Stimulated activated CD8-positive, alpha-beta memory T cell treated with anti-CD3 and anti-CD28 coated beads, Interleukin-2, amount 100 ng/mL, for 1 hour (primary cell): ENCODE data around the gene RNF13.
A peak's percentile ranks its signal among the peaks of the same experiment; 100 is the strongest.
"Not testable (repeated sequence)": the region's sequence is repeated elsewhere in the genome, so short reads cannot be mapped to it uniquely, and the experiment has no call there.

Experiments used
- DNase-seq, 2 donors: peaks; one replicate each; pipeline ENCODE4 v3.0.0-alpha.2; 2020; ENCODE audit warnings: low read depth in 2 of 2

The RNF13 gene

GRCh38 chr3:149898771-149899170 lies 85.8 kb downstream of the RNF13 start:
- no peak for DNase-seq

- DNase-seq, result no peak
These were observed 87.3 kb downstream of the RNF13 start for GRCh38 chr3:149900322-149900721.

GRCh38 chr3:149901770-149902169 lies 88.8 kb downstream of the RNF13 start:
- DNase-seq, result no peak

GRCh38 chr3:149902498-149903139 lies 89.6 kb downstream of the RNF13 start:
- no peak for DNase-seq

- no peak for DNase-seq
These were observed 93.0 kb downstream of the RNF13 start for GRCh38 chr3:149906036-149906435.

GRCh38 chr3:149908424-149908957 lies 95.5 kb downstream of the RNF13 start:
- no peak for DNase-seq

- no peak for DNase-seq
These were observed 96.9 kb downstream of the RNF13 start for GRCh38 chr3:149909923-149910322.

- no peak for DNase-seq
These were observed 104.2 kb downstream of the RNF13 start for GRCh38 chr3:149917124-149917667.

- DNase-seq, result no peak
These were observed 106.5 kb downstream of the RNF13 start for GRCh38 chr3:149919509-149919908.

- DNase-seq, result no peak
These were observed 107.1 kb downstream of the RNF13 start for GRCh38 chr3:149920119-149920518.

GRCh38 chr3:149933008-149933407 lies 120.0 kb downstream of the RNF13 start:
- no peak for DNase-seq

- no peak for DNase-seq
These were observed 120.8 kb downstream of the RNF13 start for GRCh38 chr3:149933858-149934257.

- no peak for DNase-seq
These were observed 121.5 kb downstream of the RNF13 start for GRCh38 chr3:149934524-149934923.

- peak in 1 of 2 donors; percentile 10 for DNase-seq
These were observed 123.8 kb downstream of the RNF13 start for GRCh38 chr3:149936812-149937230.

GRCh38 chr3:149938392-149939055 lies 125.5 kb downstream of the RNF13 start:
- DNase-seq, result not testable (repeated sequence)

- DNase-seq, result no peak
These were observed 128.2 kb downstream of the RNF13 start for GRCh38 chr3:149941186-149941585.

- DNase-seq, result no peak
These were observed 128.9 kb downstream of the RNF13 start for GRCh38 chr3:149941946-149942345.

GRCh38 chr3:149942409-149942808 lies 129.4 kb downstream of the RNF13 start:
- no peak for DNase-seq

GRCh38 chr3:149943966-149944365 lies 131.0 kb downstream of the RNF13 start:
- DNase-seq, result not testable (repeated sequence)

- DNase-seq, result no peak
These were observed 134.2 kb downstream of the RNF13 start for GRCh38 chr3:149947231-149947630.

- no peak for DNase-seq
These were observed 136.2 kb downstream of the RNF13 start for GRCh38 chr3:149949181-149949580.

- DNase-seq, result no peak
These were observed 141.8 kb downstream of the RNF13 start for GRCh38 chr3:149954812-149955211.

GRCh38 chr3:149955449-149955848 lies 142.4 kb downstream of the RNF13 start:
- no peak for DNase-seq
